ENCODE results near the gene EML3. TPM values are rescaled to one million over a fixed set of nuclear protein-coding genes. Genes with fewer than 3 reads are reported as not detected.

The EML3 gene
- total RNA-seq, 1 experiment from 2014 or later: 51.4 TPM

DNA sequence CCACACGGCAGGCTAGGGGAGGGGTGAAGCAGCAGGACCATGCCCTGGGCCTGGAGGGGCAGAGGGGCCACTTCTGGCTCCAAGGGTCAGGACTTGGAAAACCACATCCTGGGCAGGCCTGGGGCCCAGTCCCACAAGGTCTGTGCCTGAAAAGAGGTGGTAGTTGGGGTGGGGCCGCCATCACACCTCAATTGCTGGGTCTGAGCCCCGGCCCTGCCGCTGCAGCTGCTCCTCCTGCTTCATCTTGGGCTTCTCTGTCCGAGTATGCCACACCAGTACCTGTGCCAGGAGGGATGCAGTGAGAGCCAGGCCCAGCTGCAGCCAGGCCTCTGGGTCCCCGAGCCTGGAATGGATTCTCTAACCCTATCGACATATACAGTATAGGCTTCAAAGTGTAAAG is 2.9 kb upstream of the EML3 start:
- Mint-ChIP-seq H3K9me3 (ENCODE audit: low read depth, unreplicated experiment) (no peaks in the 10 kb centered on the region), H3K4me3 (ENCODE audit: low read depth, unreplicated experiment) (no peak overlapping the region), H3K27me3 (ENCODE audit: unreplicated experiment) (no peaks in the 10 kb centered on the region), H3K27ac (ENCODE audit: unreplicated experiment) (no peak overlapping the region), H3K36me3 (ENCODE audit: insufficient read depth, unreplicated experiment) (peaks cover 46% of the 10 kb centered on the region), H3K4me1 (ENCODE audit: low read depth, unreplicated experiment) (peaks cover 25% of the 10 kb centered on the region)
- no peak for DNase-seq
- TF ChIP-seq, protein P1, sequence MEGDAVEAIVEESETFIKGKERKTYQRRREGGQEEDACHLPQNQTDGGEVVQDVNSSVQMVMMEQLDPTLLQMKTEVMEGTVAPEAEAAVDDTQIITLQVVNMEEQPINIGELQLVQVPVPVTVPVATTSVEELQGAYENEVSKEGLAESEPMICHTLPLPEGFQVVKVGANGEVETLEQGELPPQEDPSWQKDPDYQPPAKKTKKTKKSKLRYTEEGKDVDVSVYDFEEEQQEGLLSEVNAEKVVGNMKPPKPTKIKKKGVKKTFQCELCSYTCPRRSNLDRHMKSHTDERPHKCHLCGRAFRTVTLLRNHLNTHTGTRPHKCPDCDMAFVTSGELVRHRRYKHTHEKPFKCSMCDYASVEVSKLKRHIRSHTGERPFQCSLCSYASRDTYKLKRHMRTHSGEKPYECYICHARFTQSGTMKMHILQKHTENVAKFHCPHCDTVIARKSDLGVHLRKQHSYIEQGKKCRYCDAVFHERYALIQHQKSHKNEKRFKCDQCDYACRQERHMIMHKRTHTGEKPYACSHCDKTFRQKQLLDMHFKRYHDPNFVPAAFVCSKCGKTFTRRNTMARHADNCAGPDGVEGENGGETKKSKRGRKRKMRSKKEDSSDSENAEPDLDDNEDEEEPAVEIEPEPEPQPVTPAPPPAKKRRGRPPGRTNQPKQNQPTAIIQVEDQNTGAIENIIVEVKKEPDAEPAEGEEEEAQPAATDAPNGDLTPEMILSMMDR (IDR thresholded peaks at IDR 0.05; ENCODE audit: unreplicated experiment): no peak
- CTCF ChIA-PET: no interaction called here
- intact Hi-C loops (cut with micrococcal nuclease; ENCODE audit: unreplicated experiment): no loop called here
- no TSS peak for BruUV-seq (replicated peaks)

DNA sequence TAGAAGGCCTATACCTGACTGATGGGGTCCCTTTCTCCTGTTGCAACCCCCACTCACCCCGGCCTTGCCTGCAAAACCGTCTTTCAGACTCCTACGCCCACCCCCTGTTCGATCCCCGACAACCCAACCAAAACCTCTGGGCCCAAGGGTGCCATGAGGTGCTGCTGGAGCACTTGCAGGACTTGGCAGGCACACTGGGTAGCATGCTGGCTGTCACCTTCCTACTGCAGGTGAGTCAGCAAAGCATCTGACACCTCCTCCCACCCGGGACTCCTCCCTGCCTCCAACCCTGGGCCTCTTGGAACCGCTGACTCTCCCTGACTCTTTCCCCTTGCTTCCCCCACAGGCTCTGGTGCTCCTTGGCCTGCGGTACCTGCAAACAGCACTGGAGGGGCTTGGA is 1.7 kb upstream of the EML3 start:
- Mint-ChIP-seq H3K27me3 (ENCODE audit: unreplicated experiment) (no peaks in the 10 kb centered on the region), H3K4me3 (ENCODE audit: low read depth, unreplicated experiment) (no peak overlapping the region), H3K9me3 (ENCODE audit: low read depth, unreplicated experiment) (no peaks in the 10 kb centered on the region), H3K27ac (ENCODE audit: unreplicated experiment) (peak overlapping the region; percentile 79), H3K4me1 (ENCODE audit: low read depth, unreplicated experiment) (peaks cover 24% of the 10 kb centered on the region), H3K36me3 (ENCODE audit: insufficient read depth, unreplicated experiment) (peaks cover 51% of the 10 kb centered on the region)
- DNase-seq: peak; percentile 50
- TF ChIP-seq, protein P1 (IDR thresholded peaks at IDR 0.05; ENCODE audit: unreplicated experiment): no peak
- no TSS peak for BruUV-seq (replicated peaks)
- intact Hi-C loops (cut with micrococcal nuclease; ENCODE audit: unreplicated experiment): no loop called here
- CTCF ChIA-PET: no interaction called here

DNA sequence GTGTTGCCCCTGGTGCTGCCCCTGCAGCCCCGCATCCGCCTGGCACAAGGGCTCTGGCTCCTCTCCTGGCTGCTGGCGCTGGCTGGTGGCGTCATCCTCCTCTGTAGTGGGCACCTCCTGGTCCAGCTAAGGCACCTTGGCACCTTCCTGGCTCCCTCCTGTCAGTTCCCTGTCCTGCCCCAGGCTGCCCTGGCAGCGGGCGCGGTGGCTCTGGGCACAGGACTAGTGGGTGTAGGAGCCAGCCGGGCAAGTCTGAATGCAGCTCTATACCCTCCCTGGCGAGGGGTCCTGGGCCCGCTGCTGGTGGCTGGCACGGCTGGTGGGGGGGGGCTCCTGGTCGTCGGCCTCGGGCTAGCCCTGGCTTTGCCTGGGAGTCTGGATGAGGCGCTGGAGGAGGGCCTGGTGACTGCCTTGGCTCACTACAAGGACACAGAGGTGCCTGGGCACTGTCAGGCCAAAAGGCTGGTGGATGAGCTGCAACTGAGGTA is 760 bp upstream of the EML3 start:
- Mint-ChIP-seq H3K27me3 (ENCODE audit: unreplicated experiment) (no peaks in the 10 kb centered on the region), H3K36me3 (ENCODE audit: insufficient read depth, unreplicated experiment) (peaks cover 46% of the 10 kb centered on the region), H3K27ac (ENCODE audit: unreplicated experiment) (no peak overlapping the region), H3K4me1 (ENCODE audit: low read depth, unreplicated experiment) (peaks cover 24% of the 10 kb centered on the region), H3K4me3 (ENCODE audit: low read depth, unreplicated experiment) (peak overlapping the region; percentile 83), H3K9me3 (ENCODE audit: low read depth, unreplicated experiment) (no peaks in the 10 kb centered on the region)
- CTCF ChIA-PET: interaction anchor here (0.7 to 1.1 kb wide), 2 partner anchors 12 to 22 kb away, joined by 3 read pairs; partner anchors contain the start of genes MTA2 and TUT1
- DNase-seq: no peak
- intact Hi-C loops (cut with micrococcal nuclease; ENCODE audit: unreplicated experiment): no loop called here
- BruUV-seq (replicated peaks): no TSS peak
- TF ChIP-seq, protein P1 (IDR thresholded peaks at IDR 0.05; ENCODE audit: unreplicated experiment): no peak

DNA sequence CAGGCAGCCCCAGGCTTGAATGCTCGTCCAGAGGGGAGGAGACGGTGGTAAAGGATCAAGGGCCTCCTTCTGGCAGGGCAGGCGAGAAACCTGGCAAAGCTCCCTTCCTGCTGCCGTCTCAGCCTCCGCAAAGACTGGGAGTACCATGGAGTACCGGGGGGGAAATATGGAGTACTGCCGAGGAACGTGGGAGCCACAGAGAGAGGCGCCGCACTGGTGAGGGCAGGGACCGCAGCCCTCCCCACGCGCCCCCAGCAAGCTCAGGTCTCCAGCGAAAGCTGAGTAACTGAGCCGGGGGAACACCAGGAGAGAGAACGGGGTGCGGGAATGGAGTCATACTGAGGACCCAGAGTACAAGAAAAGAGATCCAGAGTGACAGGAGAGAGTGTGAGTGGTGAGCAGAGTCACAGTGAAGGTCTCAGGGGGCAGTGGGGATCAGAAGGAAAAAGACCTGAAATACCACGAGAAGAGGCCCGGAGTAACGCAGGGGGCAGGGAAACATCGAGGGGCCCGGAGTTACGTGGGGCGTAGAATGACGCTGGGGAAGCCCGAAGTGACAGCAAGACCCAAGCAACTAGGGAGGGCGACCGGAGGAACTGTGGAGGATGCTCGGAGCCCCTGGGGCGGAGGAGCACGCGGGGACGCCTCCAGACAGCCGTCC is 740 bp downstream of the EML3 start:
- intact Hi-C loops (cut with micrococcal nuclease; ENCODE audit: unreplicated experiment): no loop called here
- peak overlapping the region; percentile 83 for H3K4me3 Mint-ChIP-seq (ENCODE audit: low read depth, unreplicated experiment)
- no peaks in the 10 kb centered on the region for H3K27me3 Mint-ChIP-seq (ENCODE audit: unreplicated experiment)
- H3K27ac Mint-ChIP-seq (ENCODE audit: unreplicated experiment): peak overlapping the region; percentile 81
- peaks cover 46% of the 10 kb centered on the region for H3K36me3 Mint-ChIP-seq (ENCODE audit: insufficient read depth, unreplicated experiment)
- H3K4me1 Mint-ChIP-seq (ENCODE audit: low read depth, unreplicated experiment): peaks cover 24% of the 10 kb centered on the region
- TF ChIP-seq, protein P1 (IDR thresholded peaks at IDR 0.05; ENCODE audit: unreplicated experiment): no peak
- no peaks in the 10 kb centered on the region for H3K9me3 Mint-ChIP-seq (ENCODE audit: low read depth, unreplicated experiment)
- peak; percentile 35 for DNase-seq
- BruUV-seq (replicated peaks): no TSS peak
- CTCF ChIA-PET: interaction anchor here (0.6 to 1.4 kb wide), 9 partner anchors 9 to 1151 kb away, joined by 3 to 8 read pairs (median 4); partner anchors contain the start of genes B3GAT3, MTA2, TUT1 and ZBTB3

Data from Calu3 (cell line).